ENCODE results near the gene RUNX1. TPM values are rescaled to one million over a fixed set of nuclear protein-coding genes. Genes with fewer than 3 reads are reported as not detected.

The RUNX1 gene
- total RNA-seq, 1 donor from 2014 or later: 23.9 TPM

DNA sequence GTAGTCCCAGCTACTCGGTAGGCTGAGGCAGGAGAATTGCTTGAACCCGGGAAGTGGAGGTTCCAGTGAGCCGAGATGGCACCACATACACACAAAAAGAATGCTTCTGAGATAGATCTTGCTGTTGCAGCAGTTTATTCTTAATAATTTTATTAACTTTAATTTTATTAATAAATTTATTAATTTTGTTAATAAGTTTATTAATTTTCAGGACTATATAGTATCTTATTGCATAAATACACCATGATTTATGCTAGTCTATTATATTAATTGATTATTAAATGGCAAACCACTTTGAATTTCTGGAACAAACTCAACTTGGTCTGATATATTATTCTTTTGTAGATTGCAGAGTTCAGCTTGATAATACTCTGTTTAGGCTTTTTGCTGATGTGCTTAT is 280.8 kb downstream of the RUNX1 start:
- Mint-ChIP-seq H3K4me3 (ENCODE audit: unreplicated experiment) (no peak overlapping the region), H3K4me1 (ENCODE audit: unreplicated experiment) (peaks cover 3% of the 10 kb centered on the region), H3K36me3 (ENCODE audit: unreplicated experiment) (no peaks in the 10 kb centered on the region), H3K27ac (ENCODE audit: unreplicated experiment) (no peak overlapping the region), H3K9me3 (ENCODE audit: unreplicated experiment) (peaks cover 9% of the 10 kb centered on the region), H3K27me3 (ENCODE audit: unreplicated experiment) (no peaks in the 10 kb centered on the region)
- no peak for DNase-seq (ENCODE audit: extremely low spot score, unreplicated experiment)
- TF ChIP-seq, protein P1, sequence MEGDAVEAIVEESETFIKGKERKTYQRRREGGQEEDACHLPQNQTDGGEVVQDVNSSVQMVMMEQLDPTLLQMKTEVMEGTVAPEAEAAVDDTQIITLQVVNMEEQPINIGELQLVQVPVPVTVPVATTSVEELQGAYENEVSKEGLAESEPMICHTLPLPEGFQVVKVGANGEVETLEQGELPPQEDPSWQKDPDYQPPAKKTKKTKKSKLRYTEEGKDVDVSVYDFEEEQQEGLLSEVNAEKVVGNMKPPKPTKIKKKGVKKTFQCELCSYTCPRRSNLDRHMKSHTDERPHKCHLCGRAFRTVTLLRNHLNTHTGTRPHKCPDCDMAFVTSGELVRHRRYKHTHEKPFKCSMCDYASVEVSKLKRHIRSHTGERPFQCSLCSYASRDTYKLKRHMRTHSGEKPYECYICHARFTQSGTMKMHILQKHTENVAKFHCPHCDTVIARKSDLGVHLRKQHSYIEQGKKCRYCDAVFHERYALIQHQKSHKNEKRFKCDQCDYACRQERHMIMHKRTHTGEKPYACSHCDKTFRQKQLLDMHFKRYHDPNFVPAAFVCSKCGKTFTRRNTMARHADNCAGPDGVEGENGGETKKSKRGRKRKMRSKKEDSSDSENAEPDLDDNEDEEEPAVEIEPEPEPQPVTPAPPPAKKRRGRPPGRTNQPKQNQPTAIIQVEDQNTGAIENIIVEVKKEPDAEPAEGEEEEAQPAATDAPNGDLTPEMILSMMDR (IDR thresholded peaks at IDR 0.05): no peak

DNA sequence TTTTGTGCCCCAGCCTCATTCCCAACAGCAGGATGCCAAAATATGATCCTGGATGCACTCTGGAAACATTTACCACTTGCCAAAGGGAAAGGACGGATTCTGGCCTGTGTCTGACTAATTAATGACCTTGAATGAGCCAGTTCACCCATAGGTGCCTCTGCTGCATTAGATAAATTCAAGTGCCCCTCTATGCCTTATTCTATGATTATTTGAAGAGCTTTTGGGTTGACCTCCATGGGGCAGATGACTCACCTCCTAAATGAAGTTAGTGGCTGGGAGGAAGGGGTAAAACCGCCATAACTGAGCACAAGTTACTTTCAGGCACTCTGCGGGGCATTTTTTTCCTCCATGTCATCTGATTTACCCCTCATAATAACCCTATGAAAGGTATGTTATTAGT is 282.2 kb downstream of the RUNX1 start:
- no peaks in the 10 kb centered on the region for H3K36me3 Mint-ChIP-seq (ENCODE audit: unreplicated experiment)
- no peak overlapping the region for H3K27ac Mint-ChIP-seq (ENCODE audit: unreplicated experiment)
- peaks cover 9% of the 10 kb centered on the region for H3K9me3 Mint-ChIP-seq (ENCODE audit: unreplicated experiment)
- H3K27me3 Mint-ChIP-seq (ENCODE audit: unreplicated experiment): no peaks in the 10 kb centered on the region
- DNase-seq (ENCODE audit: extremely low spot score, unreplicated experiment): no peak
- peaks cover 3% of the 10 kb centered on the region for H3K4me1 Mint-ChIP-seq (ENCODE audit: unreplicated experiment)
- H3K4me3 Mint-ChIP-seq (ENCODE audit: unreplicated experiment): no peak overlapping the region
- TF ChIP-seq, protein P1 (IDR thresholded peaks at IDR 0.05): no peak

DNA sequence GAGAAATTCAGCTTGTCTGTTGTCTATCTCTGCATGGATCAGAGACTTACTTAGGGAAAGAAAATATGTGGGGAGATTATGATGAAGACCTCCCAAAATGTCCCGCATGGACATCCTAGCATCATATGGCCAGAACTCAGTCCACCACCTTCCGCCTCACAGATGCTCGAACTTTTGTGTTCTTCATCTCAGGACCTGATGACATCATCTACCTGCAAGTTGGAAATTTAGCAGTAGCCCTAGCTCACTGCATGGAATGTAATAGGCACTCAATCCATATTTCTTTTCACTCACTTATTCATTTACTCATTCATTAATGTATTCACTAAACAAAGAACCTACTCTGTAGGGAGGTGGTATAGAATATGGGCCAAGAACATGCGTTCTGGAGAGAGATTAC is 283.5 kb downstream of the RUNX1 start:
- H3K4me3 Mint-ChIP-seq (ENCODE audit: unreplicated experiment): no peak overlapping the region
- H3K4me1 Mint-ChIP-seq (ENCODE audit: unreplicated experiment): no peaks in the 10 kb centered on the region
- TF ChIP-seq, protein P1 (IDR thresholded peaks at IDR 0.05): no peak
- H3K9me3 Mint-ChIP-seq (ENCODE audit: unreplicated experiment): peaks cover 9% of the 10 kb centered on the region
- H3K27me3 Mint-ChIP-seq (ENCODE audit: unreplicated experiment): no peaks in the 10 kb centered on the region
- no peaks in the 10 kb centered on the region for H3K36me3 Mint-ChIP-seq (ENCODE audit: unreplicated experiment)
- no peak for DNase-seq (ENCODE audit: extremely low spot score, unreplicated experiment)
- H3K27ac Mint-ChIP-seq (ENCODE audit: unreplicated experiment): no peak overlapping the region

DNA sequence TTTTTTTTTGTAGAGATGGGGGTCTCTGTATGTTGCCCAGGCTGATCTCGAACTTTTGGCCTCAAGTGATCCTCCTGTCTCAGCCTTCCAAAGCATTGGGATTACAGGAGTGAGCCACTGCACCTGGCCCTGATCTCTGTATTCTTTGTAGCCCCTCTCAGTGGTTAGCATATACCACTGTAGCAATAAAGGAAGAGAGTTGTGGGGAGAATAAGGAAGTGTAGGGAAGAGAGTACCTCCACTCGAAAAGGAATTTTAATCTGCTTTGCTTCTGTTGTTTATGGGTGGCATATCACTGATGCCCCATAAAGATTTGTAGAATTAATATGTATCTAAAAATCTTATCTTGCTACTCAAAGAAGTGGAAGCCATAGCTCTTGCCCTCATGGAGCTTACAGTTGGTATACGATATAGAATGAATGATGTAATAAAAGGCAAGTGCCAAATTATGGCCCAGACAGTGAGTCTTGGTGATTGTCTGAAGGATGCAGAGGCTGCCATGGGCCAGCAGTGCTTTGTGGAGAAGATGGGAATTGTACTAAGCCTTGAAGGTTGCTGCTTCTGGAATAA is 284.3 kb downstream of the RUNX1 start:
- H3K27me3 Mint-ChIP-seq (ENCODE audit: unreplicated experiment): no peaks in the 10 kb centered on the region
- H3K36me3 Mint-ChIP-seq (ENCODE audit: unreplicated experiment): no peaks in the 10 kb centered on the region
- no peaks in the 10 kb centered on the region for H3K4me1 Mint-ChIP-seq (ENCODE audit: unreplicated experiment)
- TF ChIP-seq, protein P1 (IDR thresholded peaks at IDR 0.05): no peak
- no peak overlapping the region for H3K4me3 Mint-ChIP-seq (ENCODE audit: unreplicated experiment)
- peaks cover 9% of the 10 kb centered on the region for H3K9me3 Mint-ChIP-seq (ENCODE audit: unreplicated experiment)
- no peak for DNase-seq (ENCODE audit: extremely low spot score, unreplicated experiment)
- no peak overlapping the region for H3K27ac Mint-ChIP-seq (ENCODE audit: unreplicated experiment)

DNA sequence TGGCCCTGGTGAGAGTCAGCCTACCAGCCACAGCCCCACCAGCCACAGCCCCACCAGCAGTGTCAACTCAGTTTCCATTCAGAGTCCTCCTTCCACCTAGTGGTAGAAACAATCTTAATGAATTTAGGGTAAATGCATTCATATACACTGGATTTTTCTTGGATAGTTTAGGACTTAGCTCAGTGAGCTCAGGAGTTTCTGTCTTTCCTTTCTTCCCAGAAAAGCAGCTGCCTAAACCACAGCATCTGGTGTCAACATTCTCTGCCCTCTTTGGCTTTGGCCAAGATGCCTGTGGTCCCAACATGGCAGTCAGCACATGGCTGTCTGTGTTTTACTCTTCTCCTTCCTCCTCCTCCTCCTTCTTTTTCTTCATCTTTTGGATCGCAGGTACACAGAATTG is 286.3 kb downstream of the RUNX1 start:
- Mint-ChIP-seq H3K4me1 (ENCODE audit: unreplicated experiment) (no peaks in the 10 kb centered on the region), H3K27ac (ENCODE audit: unreplicated experiment) (no peak overlapping the region), H3K9me3 (ENCODE audit: unreplicated experiment) (peaks cover 9% of the 10 kb centered on the region), H3K36me3 (ENCODE audit: unreplicated experiment) (no peaks in the 10 kb centered on the region), H3K4me3 (ENCODE audit: unreplicated experiment) (no peak overlapping the region), H3K27me3 (ENCODE audit: unreplicated experiment) (no peaks in the 10 kb centered on the region)
- peak; percentile 25 for DNase-seq (ENCODE audit: extremely low spot score, unreplicated experiment)
- TF ChIP-seq, protein P1 (IDR thresholded peaks at IDR 0.05): no peak

Data from osteocyte (in vitro differentiated cells).